HEK293 (cell line): ENCODE data around the gene BFSP2.

Experiments used
- CTCF ChIA-PET: fragments of 350-600 bp; formaldehyde crosslinking; extraction: SDS; loops from one replicate; lab custom pipeline; 2021; ENCODE audit warnings: antibody characterized with exemption; lab: Yijun Ruan, JAX
- POLR2A ChIA-PET: fragments of 300-600 bp; formaldehyde crosslinking; extraction: SDS; loops from one replicate; lab custom pipeline; 2020; ENCODE audit warnings: antibody characterized with exemption, inconsistent platforms; lab: Yijun Ruan, JAX
- H3K27ac ChIP-seq: fragments of 200-500 bp; sonication (Bioruptor generic); 2 replicates; pipeline ENCODE4 v1.5.1; 2014; ENCODE audit warnings: low read depth, low read length, control low read depth, inconsistent platforms; ENCODE audit errors: extremely low read depth
- H3K36me3 ChIP-seq, 2 experiments: fragments of 200-500 bp in 1 of 2; sonication (Bioruptor generic) in 1 of 2; 1 replicate in 1 of 2; 2 replicates in 1 of 2; pipeline ENCODE4 v1.5.1; 2014 to 2017; ENCODE audit warnings: inconsistent platforms in 2 of 2, low read length in 2 of 2; ENCODE audit not compliant: control insufficient read depth in 2 of 2, insufficient read depth in 1 of 2
- H3K4me1 ChIP-seq: fragments of 200-500 bp; sonication (Bioruptor generic); 2 replicates; pipeline ENCODE4 v1.5.1; 2014; ENCODE audit warnings: mild to moderate bottlenecking, low read length, inconsistent platforms; ENCODE audit not compliant: control insufficient read depth, insufficient read depth
- H3K4me3 ChIP-seq: 2 replicates; pipeline ENCODE4 v1.5.1; 2011; ENCODE audit warnings: low read depth, mild to moderate bottlenecking, control low read depth, low read length, moderate library complexity
- H3K9me3 ChIP-seq: fragments of 200-500 bp; sonication (Bioruptor generic); 2 replicates; pipeline ENCODE4 v1.5.1; 2014; ENCODE audit warnings: low read depth, low read length, inconsistent platforms; ENCODE audit not compliant: control insufficient read depth, insufficient read depth
- FEZF1 ChIP-seq: fragments of 450-650 bp; formaldehyde crosslinking; IDR thresholded peaks from 2 replicates; pipeline ENCODE4 v1.5.1; 2016; ENCODE audit warnings: missing biosample characterization, missing genetic modification characterization
- GLI4 ChIP-seq: fragments of 450-650 bp; formaldehyde crosslinking; IDR thresholded peaks from 2 replicates; pipeline ENCODE4 v1.5.1; 2016; ENCODE audit warnings: missing biosample characterization, missing genetic modification characterization
- GLIS1 ChIP-seq: fragments of 450-650 bp; formaldehyde crosslinking; IDR thresholded peaks from 2 replicates; pipeline ENCODE4 v1.5.1; 2016; ENCODE audit warnings: missing biosample characterization, missing genetic modification characterization
- OVOL3 ChIP-seq: fragments of 450-650 bp; formaldehyde crosslinking; IDR thresholded peaks from 2 replicates; pipeline ENCODE4 v1.5.1; 2016; ENCODE audit warnings: missing biosample characterization, missing genetic modification characterization
- PRDM1 ChIP-seq: fragments of 450-650 bp; formaldehyde crosslinking; IDR thresholded peaks from 2 replicates; pipeline ENCODE4; 2016; ENCODE audit warnings: missing biosample characterization, missing genetic modification characterization
- TCF7L2 ChIP-seq: IDR thresholded peaks from 2 replicates; pipeline ENCODE4 v1.6.1; 2011; ENCODE audit warnings: low read depth, mild to moderate bottlenecking, inconsistent platforms, low read length, moderate library complexity, borderline replicate concordance
- ZFP3 ChIP-seq: fragments of 450-650 bp; formaldehyde crosslinking; IDR thresholded peaks from 2 replicates; pipeline ENCODE4 v1.5.1; 2016; ENCODE audit warnings: low read depth, missing biosample characterization, missing genetic modification characterization
- ZIC2 ChIP-seq: fragments of 450-650 bp; formaldehyde crosslinking; IDR thresholded peaks from 2 replicates; pipeline ENCODE4 v1.5.1; 2016; ENCODE audit warnings: missing biosample characterization, missing genetic modification characterization
- ZNF274 ChIP-seq, 2 experiments: fragments of 200-500 bp in 1 of 2; fragments of 450-650 bp in 1 of 2; sonication (Bioruptor generic) in 1 of 2; formaldehyde crosslinking in 1 of 2; IDR thresholded peaks; 2 replicates each; pipeline versions ENCODE4 v1.5.1 to v1.6.1; 2014 to 2016; ENCODE audit warnings: borderline replicate concordance in 1 of 2, inconsistent platforms in 1 of 2, low read length in 1 of 2, missing biosample characterization in 1 of 2, missing genetic modification characterization in 1 of 2
- ZNF394 ChIP-seq: fragments of 450-650 bp; formaldehyde crosslinking; IDR thresholded peaks from 2 replicates; pipeline ENCODE4 v1.5.1; 2016; ENCODE audit warnings: missing biosample characterization, missing genetic modification characterization, mild to moderate bottlenecking, moderate library complexity, borderline replicate concordance
- ZNF404 ChIP-seq: fragments of 450-650 bp; formaldehyde crosslinking; IDR thresholded peaks from 2 replicates; pipeline ENCODE4 v1.5.1; 2017; ENCODE audit warnings: missing biosample characterization, missing genetic modification characterization
- ZNF560 ChIP-seq: fragments of 450-650 bp; formaldehyde crosslinking; IDR thresholded peaks from 2 replicates; pipeline ENCODE4 v1.5.1; 2017; ENCODE audit warnings: missing biosample characterization, missing genetic modification characterization, borderline replicate concordance
- ZNF776 ChIP-seq: fragments of 450-650 bp; formaldehyde crosslinking; IDR thresholded peaks from 2 replicates; pipeline ENCODE4 v1.5.0; 2017; ENCODE audit warnings: missing biosample characterization, missing genetic modification characterization, borderline replicate concordance
- TF ChIP-seq, protein P1 (sequence below): fragments of 450-650 bp; IDR thresholded peaks from 2 replicates; pipeline ENCODE4 v1.5.1; 2018; ENCODE audit warnings: missing biosample characterization, missing genetic modification characterization
- TF ChIP-seq, protein P2 (sequence below): fragments of 450-650 bp; formaldehyde crosslinking; conservative IDR thresholded peaks from 2 replicates; pipeline ENCODE4 v1.5.1; 2016; ENCODE audit warnings: low read depth, missing biosample characterization, missing genetic modification characterization
- TF ChIP-seq, protein P3 (sequence below): IDR thresholded peaks from 2 replicates; pipeline ENCODE4 v1.6.1; 2011; ENCODE audit warnings: mild to moderate bottlenecking, low read depth, low read length, borderline replicate concordance
- TF ChIP-seq, protein P4 (sequence below): fragments of 450-650 bp; IDR thresholded peaks from 2 replicates; pipeline ENCODE4 v1.5.1; 2018; ENCODE audit warnings: missing biosample characterization, mild to moderate bottlenecking, missing genetic modification characterization
- TF ChIP-seq, protein P5 (sequence below): fragments of 450-650 bp; formaldehyde crosslinking; optimal IDR thresholded peaks from 2 replicates; pipeline ENCODE3; 2016; ENCODE audit warnings: missing biosample characterization, mild to moderate bottlenecking, missing genetic modification characterization

BFSP2 gene

DNA sequence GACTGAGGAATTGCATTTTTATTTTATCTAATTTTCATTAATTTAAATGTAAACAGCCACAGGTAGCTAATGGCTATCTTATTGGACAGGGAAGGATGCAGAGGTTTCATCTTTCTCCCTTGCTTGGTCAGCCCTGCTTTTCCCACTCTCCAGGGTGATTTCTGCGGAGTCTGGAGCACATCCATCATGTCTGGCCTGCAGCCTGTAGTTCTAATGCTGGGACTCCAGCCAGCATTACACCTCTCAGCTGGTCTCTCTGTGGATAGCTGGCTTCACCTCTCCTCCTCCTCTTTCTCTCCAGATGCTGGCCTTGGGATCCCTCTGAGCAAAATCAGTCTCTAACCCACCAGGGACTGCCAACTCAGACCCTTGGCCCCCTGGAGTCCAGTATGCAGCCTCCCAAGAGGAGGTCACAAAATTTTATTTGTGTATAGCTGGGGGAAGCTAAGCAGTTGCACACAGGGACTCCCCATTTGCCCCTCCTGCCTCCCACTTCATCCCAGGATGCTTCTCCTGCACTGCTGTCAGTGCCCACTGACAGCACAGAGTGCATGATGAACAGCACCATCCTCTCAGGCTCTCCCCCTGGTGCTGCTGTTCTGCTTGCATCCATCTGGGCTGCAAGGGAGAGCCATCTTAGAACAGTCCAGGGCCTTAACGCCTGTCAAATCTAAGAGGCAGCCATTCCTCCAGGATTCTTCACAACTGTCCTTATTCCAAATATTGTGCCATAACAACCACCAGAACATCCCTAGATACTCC, 1.7 kb downstream of the BFSP2 start:
- no peak overlapping the region for H3K27ac ChIP-seq
- TF ChIP-seq ZIC2 (tag by site-specific recombination), result peak; percentile 85
- TF ChIP-seq ZNF274 (IDR thresholded peaks at IDR 0.05; ENCODE audit: low read length), result no peak
- no peak for TF ChIP-seq ZNF274 (tag by site-specific recombination; IDR thresholded peaks at IDR 0.05; ENCODE audit: borderline replicate concordance)
- TF ChIP-seq GLIS1 (tag by site-specific recombination), result peak; percentile 63
- no peak for TF ChIP-seq PRDM1 (tag by site-specific recombination)
- TF ChIP-seq, all 188 proteins: peak for 2
- ChIA-PET POLR2A (no interaction called here), CTCF (interaction anchor here (0.6 to 0.7 kb wide), 2 partner anchors 13 to 670 kb away, joined by 3 read pairs; no protein-coding TSS in a partner anchor)
- H3K4me1 ChIP-seq, result no peaks in the 10 kb centered on the region
- no peak overlapping the region for H3K4me3 ChIP-seq
- H3K36me3 ChIP-seq, result no peaks in the 10 kb centered on the region
- no peaks in the 10 kb centered on the region for H3K9me3 ChIP-seq

DNA sequence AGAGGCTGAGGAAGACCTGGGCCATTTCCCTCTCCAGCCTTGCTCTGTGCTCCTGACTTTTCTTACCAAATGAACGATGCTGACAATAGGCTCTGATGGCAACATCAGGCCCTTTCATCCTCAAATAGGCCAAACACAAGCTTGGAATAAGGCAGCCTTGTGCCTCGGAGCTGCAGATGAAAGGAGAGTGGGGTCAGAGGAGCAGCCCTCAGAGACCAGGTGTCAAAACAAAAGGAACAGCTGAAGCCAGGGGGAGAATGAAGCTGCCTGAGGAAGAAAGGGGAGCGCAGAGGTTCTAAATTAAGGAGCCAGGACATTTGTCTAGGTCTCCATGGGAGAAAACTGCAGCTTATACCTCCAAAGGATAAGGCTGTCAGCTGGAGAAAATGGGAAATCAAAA, 5.1 kb downstream of the BFSP2 start:
- H3K36me3 ChIP-seq, result no peaks in the 10 kb centered on the region
- TF ChIP-seq, protein P1, sequence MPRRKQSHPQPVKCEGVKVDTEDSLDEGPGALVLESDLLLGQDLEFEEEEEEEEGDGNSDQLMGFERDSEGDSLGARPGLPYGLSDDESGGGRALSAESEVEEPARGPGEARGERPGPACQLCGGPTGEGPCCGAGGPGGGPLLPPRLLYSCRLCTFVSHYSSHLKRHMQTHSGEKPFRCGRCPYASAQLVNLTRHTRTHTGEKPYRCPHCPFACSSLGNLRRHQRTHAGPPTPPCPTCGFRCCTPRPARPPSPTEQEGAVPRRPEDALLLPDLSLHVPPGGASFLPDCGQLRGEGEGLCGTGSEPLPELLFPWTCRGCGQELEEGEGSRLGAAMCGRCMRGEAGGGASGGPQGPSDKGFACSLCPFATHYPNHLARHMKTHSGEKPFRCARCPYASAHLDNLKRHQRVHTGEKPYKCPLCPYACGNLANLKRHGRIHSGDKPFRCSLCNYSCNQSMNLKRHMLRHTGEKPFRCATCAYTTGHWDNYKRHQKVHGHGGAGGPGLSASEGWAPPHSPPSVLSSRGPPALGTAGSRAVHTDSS (tag by site-specific recombination), result no peak
- TF ChIP-seq ZFP3 (tag by site-specific recombination) (no peak), GLI4 (no peak), ZIC2 (tag by site-specific recombination) (no peak), OVOL3 (tag by site-specific recombination) (no peak), ZNF394 (tag by site-specific recombination) (no peak), FEZF1 (tag by site-specific recombination) (no peak), TCF7L2 (no peak), ZNF404 (tag by site-specific recombination) (no peak), ZNF560 (no peak)
- TF ChIP-seq, protein P2, sequence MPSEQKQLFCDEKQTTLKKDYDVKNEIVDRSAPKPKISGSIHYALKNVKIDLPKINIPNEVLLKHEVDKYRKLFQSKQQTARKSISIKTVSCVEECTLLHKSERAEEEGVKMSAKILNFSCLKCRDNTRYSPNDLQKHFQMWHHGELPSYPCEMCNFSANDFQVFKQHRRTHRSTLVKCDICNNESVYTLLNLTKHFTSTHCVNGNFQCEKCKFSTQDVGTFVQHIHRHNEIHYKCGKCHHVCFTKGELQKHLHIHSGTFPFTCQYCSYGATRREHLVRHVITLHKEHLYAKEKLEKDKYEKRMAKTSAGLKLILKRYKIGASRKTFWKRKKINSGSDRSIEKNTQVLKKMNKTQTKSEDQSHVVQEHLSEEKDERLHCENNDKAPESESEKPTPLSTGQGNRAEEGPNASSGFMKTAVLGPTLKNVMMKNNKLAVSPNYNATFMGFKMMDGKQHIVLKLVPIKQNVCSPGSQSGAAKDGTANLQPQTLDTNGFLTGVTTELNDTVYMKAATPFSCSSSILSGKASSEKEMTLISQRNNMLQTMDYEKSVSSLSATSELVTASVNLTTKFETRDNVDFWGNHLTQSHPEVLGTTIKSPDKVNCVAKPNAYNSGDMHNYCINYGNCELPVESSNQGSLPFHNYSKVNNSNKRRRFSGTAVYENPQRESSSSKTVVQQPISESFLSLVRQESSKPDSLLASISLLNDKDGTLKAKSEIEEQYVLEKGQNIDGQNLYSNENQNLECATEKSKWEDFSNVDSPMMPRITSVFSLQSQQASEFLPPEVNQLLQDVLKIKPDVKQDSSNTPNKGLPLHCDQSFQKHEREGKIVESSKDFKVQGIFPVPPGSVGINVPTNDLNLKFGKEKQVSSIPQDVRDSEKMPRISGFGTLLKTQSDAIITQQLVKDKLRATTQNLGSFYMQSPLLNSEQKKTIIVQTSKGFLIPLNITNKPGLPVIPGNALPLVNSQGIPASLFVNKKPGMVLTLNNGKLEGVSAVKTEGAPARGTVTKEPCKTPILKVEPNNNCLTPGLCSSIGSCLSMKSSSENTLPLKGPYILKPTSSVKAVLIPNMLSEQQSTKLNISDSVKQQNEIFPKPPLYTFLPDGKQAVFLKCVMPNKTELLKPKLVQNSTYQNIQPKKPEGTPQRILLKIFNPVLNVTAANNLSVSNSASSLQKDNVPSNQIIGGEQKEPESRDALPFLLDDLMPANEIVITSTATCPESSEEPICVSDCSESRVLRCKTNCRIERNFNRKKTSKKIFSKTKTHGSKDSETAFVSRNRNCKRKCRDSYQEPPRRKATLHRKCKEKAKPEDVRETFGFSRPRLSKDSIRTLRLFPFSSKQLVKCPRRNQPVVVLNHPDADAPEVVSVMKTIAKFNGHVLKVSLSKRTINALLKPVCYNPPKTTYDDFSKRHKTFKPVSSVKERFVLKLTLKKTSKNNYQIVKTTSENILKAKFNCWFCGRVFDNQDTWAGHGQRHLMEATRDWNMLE (tag by site-specific recombination), result no peak
- CTCF ChIA-PET, result no interaction called here
- H3K4me1 ChIP-seq, result no peaks in the 10 kb centered on the region
- H3K27ac ChIP-seq, result no peak overlapping the region
- no peak overlapping the region for H3K4me3 ChIP-seq
- no peaks in the 10 kb centered on the region for H3K9me3 ChIP-seq
- POLR2A ChIA-PET, result no interaction called here

DNA sequence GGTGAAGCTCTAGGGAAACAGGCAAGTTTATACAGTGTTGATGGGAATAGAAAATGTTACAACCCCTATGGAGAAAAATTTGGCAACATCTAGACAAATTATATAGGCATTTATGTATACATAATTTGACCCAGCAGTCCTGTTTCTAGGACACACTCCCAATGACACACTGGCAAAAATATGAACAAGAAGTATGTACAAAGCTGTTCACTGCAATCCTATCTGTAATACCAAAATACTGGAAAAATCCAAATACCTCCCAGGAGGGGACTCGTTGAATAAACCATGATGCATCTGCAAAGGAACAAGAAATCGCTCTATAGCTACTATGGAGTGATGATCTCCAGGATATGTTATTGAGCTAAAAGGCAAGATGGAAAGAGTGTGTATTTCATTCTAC, 8.5 kb downstream of the BFSP2 start:
- ChIA-PET CTCF (interaction anchor here (0.7 to 1.6 kb wide), 2 partner anchors 14 to 18 kb away, joined by 3 to 5 read pairs; no protein-coding TSS in a partner anchor), POLR2A (no interaction called here)
- no peaks in the 10 kb centered on the region for H3K4me1 ChIP-seq
- no peaks in the 10 kb centered on the region for H3K36me3 ChIP-seq
- H3K4me3 ChIP-seq, result no peak overlapping the region
- H3K9me3 ChIP-seq, result no peaks in the 10 kb centered on the region
- no peak overlapping the region for H3K27ac ChIP-seq
- TF ChIP-seq, protein P3, sequence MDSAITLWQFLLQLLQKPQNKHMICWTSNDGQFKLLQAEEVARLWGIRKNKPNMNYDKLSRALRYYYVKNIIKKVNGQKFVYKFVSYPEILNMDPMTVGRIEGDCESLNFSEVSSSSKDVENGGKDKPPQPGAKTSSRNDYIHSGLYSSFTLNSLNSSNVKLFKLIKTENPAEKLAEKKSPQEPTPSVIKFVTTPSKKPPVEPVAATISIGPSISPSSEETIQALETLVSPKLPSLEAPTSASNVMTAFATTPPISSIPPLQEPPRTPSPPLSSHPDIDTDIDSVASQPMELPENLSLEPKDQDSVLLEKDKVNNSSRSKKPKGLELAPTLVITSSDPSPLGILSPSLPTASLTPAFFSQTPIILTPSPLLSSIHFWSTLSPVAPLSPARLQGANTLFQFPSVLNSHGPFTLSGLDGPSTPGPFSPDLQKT, result no peak
- TF ChIP-seq, protein P4, sequence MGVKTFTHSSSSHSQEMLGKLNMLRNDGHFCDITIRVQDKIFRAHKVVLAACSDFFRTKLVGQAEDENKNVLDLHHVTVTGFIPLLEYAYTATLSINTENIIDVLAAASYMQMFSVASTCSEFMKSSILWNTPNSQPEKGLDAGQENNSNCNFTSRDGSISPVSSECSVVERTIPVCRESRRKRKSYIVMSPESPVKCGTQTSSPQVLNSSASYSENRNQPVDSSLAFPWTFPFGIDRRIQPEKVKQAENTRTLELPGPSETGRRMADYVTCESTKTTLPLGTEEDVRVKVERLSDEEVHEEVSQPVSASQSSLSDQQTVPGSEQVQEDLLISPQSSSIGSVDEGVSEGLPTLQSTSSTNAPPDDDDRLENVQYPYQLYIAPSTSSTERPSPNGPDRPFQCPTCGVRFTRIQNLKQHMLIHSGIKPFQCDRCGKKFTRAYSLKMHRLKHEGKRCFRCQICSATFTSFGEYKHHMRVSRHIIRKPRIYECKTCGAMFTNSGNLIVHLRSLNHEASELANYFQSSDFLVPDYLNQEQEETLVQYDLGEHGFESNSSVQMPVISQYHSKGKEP, result no peak
- TF ChIP-seq, protein P5, sequence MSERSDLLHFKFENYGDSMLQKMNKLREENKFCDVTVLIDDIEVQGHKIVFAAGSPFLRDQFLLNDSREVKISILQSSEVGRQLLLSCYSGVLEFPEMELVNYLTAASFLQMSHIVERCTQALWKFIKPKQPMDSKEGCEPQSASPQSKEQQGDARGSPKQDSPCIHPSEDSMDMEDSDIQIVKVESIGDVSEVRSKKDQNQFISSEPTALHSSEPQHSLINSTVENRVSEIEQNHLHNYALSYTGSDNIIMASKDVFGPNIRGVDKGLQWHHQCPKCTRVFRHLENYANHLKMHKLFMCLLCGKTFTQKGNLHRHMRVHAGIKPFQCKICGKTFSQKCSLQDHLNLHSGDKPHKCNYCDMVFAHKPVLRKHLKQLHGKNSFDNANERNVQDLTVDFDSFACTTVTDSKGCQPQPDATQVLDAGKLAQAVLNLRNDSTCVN (tag by site-specific recombination), result no peak
- no peak for TF ChIP-seq ZNF776 (tag by site-specific recombination)
